Suprapubic skin (tissue), 4 donors: Measurements from ENCODE around the gene ZNF22. TPM values are rescaled to one million over a fixed set of nuclear protein-coding genes. Genes with fewer than 3 reads are reported as not detected.

Experiments
- DNase-seq, 2 donors: peaks; one replicate each; pipeline ENCODE4 v3.0.0-alpha.2; 2019; ENCODE audit warnings: low spot score in 2 of 2
- H3K27ac ChIP-seq: fragments of 200-600 bp; sonication (generic); one replicate; pipeline ENCODE4 v1.5.1; 2019
- H3K27me3 ChIP-seq: fragments of 200-600 bp; sonication (generic); one replicate; pipeline ENCODE4 v1.5.1; 2019
- H3K36me3 ChIP-seq: fragments of 200-600 bp; sonication (generic); one replicate; pipeline ENCODE4 v1.5.1; 2019
- H3K4me1 ChIP-seq: fragments of 200-600 bp; sonication (generic); one replicate; pipeline ENCODE4 v1.5.1; 2019
- H3K4me3 ChIP-seq: fragments of 200-600 bp; sonication (generic); one replicate; pipeline ENCODE4 v1.5.1; 2019; ENCODE audit warnings: mild to moderate bottlenecking
- H3K9me3 ChIP-seq: fragments of 200-600 bp; sonication (generic); one replicate; pipeline ENCODE4 v1.5.1; 2019
- EP300 ChIP-seq: sonication (generic); formaldehyde crosslinking; IDR thresholded peaks from one replicate; pipeline ENCODE4 v1.6.1; 2017; ENCODE audit warnings: antibody characterized with exemption
- POLR2A ChIP-seq, 2 donors: fragments of 450-650 bp; IDR thresholded peaks; one replicate each; pipeline ENCODE4 v1.6.1; 2017; ENCODE audit warnings: antibody characterized with exemption in 2 of 2, mild to moderate bottlenecking in 2 of 2, moderate library complexity in 2 of 2
- POLR2AphosphoS5 ChIP-seq, 3 donors: sonication (generic); formaldehyde crosslinking; IDR thresholded peaks; one replicate each; pipeline ENCODE4 v1.6.1; 2017; ENCODE audit warnings: antibody characterized with exemption in 3 of 3
- WGBS: methylation state at CpG from one replicate; pipeline ENCODE4 v1.1.5; 2018; 5-methylcytosine and 5-hydroxymethylcytosine counted together
- total RNA-seq, 4 donors: library from RNA; depleted of rRNA; stranded (reverse); fragments of >200 nt; gene quantifications; one replicate each; pipeline ENCODE4 v1.1.0, GENCODE V29; 2016
- TF ChIP-seq, protein P1 (sequence below), 2 donors: fragments of 200-600 bp in 1 of 2; fragments of 450-650 bp in 1 of 2; sonication (generic) in 1 of 2; IDR thresholded peaks; one replicate each; pipeline ENCODE4 v1.5.1; 2016 to 2019; ENCODE audit warnings: antibody characterized with exemption in 2 of 2, mild to moderate bottlenecking in 1 of 2, moderate library complexity in 1 of 2

ZNF22 gene
- total RNA-seq, 4 donors from 2014 or later, result 6.7 to 15.1 (median 8.5) TPM

DNA sequence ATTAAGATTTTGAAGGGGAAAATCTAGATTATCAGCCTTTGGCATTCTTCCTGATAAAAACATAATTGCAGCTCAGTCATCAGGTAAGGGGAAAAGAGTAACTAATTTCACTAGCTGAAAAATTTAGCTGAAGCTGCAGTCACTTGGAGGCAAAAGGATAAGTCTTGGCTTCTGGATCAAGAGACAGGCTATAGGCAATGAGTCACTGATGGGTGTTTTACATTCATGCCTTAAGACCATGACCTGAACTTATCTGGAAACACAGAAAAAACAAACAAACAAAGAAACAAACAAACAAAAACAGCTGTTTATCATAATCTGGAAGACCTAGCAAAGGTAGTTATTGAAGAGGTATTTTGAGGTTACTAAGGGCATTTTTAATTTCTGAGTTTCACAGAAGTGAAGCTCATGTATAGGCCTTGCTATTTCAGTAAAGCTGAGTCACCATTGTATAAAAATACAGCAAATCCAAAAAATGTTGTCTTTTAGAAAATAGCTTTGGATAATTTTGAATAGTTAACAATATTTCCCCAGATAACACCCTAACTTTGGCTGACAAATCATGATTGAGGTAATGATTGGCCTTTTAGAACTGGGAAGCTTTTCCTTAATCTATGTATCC, 40.3 kb downstream of the ZNF22 start:
- DNase-seq, result no peak
- Histone ChIP-seq H3K4me3 (no peak overlapping the region), H3K27me3 (no peaks in the 10 kb centered on the region), H3K4me1 (no peaks in the 10 kb centered on the region), H3K27ac (no peak overlapping the region), H3K9me3 (no peaks in the 10 kb centered on the region), H3K36me3 (no peaks in the 10 kb centered on the region)
- TF ChIP-seq, protein P1, sequence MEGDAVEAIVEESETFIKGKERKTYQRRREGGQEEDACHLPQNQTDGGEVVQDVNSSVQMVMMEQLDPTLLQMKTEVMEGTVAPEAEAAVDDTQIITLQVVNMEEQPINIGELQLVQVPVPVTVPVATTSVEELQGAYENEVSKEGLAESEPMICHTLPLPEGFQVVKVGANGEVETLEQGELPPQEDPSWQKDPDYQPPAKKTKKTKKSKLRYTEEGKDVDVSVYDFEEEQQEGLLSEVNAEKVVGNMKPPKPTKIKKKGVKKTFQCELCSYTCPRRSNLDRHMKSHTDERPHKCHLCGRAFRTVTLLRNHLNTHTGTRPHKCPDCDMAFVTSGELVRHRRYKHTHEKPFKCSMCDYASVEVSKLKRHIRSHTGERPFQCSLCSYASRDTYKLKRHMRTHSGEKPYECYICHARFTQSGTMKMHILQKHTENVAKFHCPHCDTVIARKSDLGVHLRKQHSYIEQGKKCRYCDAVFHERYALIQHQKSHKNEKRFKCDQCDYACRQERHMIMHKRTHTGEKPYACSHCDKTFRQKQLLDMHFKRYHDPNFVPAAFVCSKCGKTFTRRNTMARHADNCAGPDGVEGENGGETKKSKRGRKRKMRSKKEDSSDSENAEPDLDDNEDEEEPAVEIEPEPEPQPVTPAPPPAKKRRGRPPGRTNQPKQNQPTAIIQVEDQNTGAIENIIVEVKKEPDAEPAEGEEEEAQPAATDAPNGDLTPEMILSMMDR (IDR thresholded peaks at IDR 0.05), result no peak
- TF ChIP-seq EP300 (no peak), POLR2AphosphoS5 (IDR thresholded peaks at IDR 0.05) (no peak), POLR2A (IDR thresholded peaks at IDR 0.05) (no peak)

DNA sequence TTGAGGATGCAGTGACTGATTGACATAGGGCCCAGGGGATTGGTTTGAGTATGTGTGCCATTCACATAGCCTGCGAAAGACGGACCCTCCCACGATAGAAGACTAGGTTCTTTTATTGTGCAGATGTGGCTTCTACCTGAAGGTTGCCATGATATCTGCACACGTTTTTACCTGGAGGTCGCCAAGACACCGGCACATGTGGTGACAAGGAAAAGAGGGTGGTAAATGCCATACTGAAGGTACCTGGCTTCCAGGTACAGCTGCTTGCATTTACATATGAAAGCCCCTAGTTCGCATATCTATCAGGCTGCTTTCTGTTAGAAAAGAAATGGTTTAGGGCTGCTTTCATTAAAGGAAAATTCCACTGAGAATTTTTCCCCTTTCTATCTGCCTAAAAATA, 43.6 kb downstream of the ZNF22 start:
- Histone ChIP-seq H3K9me3 (no peaks in the 10 kb centered on the region), H3K27ac (no peak overlapping the region), H3K4me1 (no peaks in the 10 kb centered on the region), H3K36me3 (no peaks in the 10 kb centered on the region), H3K4me3 (no peak overlapping the region), H3K27me3 (no peaks in the 10 kb centered on the region)
- TF ChIP-seq POLR2AphosphoS5 (IDR thresholded peaks at IDR 0.05), result no peak
- TF ChIP-seq EP300, result no peak
- TF ChIP-seq, protein P1 (IDR thresholded peaks at IDR 0.05), result no peak
- TF ChIP-seq POLR2A (IDR thresholded peaks at IDR 0.05), result no peak
- no peak for DNase-seq
- WGBS, result 45% methylated on average over 7 of the region's 7 CpGs

DNA sequence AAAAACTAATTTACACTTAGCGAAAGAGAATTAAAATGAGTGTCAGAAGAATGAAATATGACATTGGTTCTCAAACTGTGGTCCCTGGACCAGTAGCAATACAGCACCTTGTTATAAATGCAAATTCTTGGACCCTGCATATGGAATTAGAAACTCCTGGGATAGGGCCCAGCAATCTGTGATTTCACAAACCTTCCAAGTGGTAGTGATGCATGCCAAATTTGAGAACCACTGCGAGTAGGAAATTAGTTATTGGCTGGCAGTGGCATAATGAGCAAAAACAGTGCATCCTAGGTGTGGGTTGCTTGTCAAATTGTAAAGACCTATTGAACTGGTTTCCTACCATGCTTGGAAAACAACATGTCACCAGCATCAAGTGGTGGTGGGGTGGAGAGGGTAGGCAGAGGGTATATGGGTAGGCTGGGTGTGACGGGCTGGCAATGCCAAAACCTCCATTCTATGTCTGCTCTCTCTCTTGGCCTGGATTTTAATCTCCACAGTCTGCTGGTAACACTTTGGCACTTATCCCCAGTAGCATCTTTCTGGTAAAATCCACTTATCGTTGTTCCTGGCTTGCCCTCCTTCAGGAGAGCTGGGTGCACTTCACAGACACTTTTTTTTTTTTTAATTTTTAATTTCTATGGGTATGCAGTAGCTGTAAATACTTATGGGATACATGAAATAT, 50.0 kb downstream of the ZNF22 start:
- Histone ChIP-seq H3K27ac (no peak overlapping the region), H3K9me3 (no peaks in the 10 kb centered on the region), H3K27me3 (no peaks in the 10 kb centered on the region), H3K4me3 (no peak overlapping the region), H3K36me3 (no peaks in the 10 kb centered on the region), H3K4me1 (no peaks in the 10 kb centered on the region)
- DNase-seq, result no peak
- no peak for TF ChIP-seq POLR2AphosphoS5 (IDR thresholded peaks at IDR 0.05)
- no peak for TF ChIP-seq POLR2A (IDR thresholded peaks at IDR 0.05)
- TF ChIP-seq, protein P1 (IDR thresholded peaks at IDR 0.05), result no peak
- TF ChIP-seq EP300, result no peak
- 50% methylated on average over 4 of the region's 4 CpGs for WGBS

DNA sequence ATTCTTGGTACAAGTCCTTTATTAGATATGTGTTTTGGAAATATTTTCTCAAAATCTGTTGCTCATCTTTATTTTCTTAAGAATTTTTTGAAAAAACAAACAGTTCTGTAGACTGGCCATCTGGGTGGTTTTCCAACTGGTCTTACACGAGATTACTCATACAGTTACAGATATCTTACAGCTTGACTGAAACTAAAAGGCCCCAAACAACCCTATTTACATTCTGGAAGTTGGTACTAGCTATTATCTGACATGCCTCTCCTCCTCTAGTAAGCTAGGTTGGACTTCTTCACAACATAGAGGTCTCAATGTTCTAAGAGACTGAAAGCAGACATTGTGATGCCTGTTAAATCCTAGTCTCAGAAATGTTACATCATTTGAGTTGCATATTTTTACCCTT, 52.0 kb downstream of the ZNF22 start:
- 70% methylated on average over 1 of the region's 1 CpG for WGBS
- no peak overlapping the region for H3K27ac ChIP-seq
- H3K4me1 ChIP-seq, result no peaks in the 10 kb centered on the region
- TF ChIP-seq POLR2AphosphoS5 (IDR thresholded peaks at IDR 0.05), result no peak
- H3K9me3 ChIP-seq, result no peaks in the 10 kb centered on the region
- no peaks in the 10 kb centered on the region for H3K27me3 ChIP-seq
- H3K36me3 ChIP-seq, result no peaks in the 10 kb centered on the region
- H3K4me3 ChIP-seq, result no peak overlapping the region
- DNase-seq, result no peak

- Histone ChIP-seq H3K27me3 (no peaks in the 10 kb centered on the region), H3K27ac (no peak overlapping the region), H3K9me3 (no peaks in the 10 kb centered on the region), H3K4me1 (no peaks in the 10 kb centered on the region), H3K4me3 (no peak overlapping the region), H3K36me3 (no peaks in the 10 kb centered on the region)
- DNase-seq, result no peak
- WGBS, result 54% methylated on average over 1 of the region's 1 CpG
- TF ChIP-seq, protein P1 (IDR thresholded peaks at IDR 0.05), result no peak
- TF ChIP-seq EP300 (no peak), POLR2AphosphoS5 (IDR thresholded peaks at IDR 0.05) (no peak), POLR2A (IDR thresholded peaks at IDR 0.05) (no peak)
These were observed 52.9 kb downstream of the ZNF22 start for GRCh38 chr10:45053569-45054100.

Other genes with a start within 250 kb of the ZNF22 start
- not detected for gene TMEM72, start 89.6 kb upstream of the ZNF22 start, total RNA-seq
- 10 to 100 TPM in 2 of 4 donors, 1 to 10 TPM in 2; 4.4 to 23.3 (median 12.9) TPM for gene RASSF4, start 41.1 kb upstream of the ZNF22 start, total RNA-seq
- gene DEPP1, start 22.1 kb upstream of the ZNF22 start, total RNA-seq, result 100 to 1,000 TPM in 1 of 4 donors, 10 to 100 TPM in 3; 27.5 to 101 (median 38.2) TPM